Astrocyte of the spinal cord (primary cell): ENCODE results near the gene SLC17A9.
A peak's percentile ranks its signal among the peaks of the same experiment; 100 is the strongest.

ENCODE experiments used
- DNase-seq: peaks from one replicate; pipeline ENCODE4 v3.0.0; 2011; ENCODE audit warnings: low read depth, low spot score
- H3K4me3 ChIP-seq: 2 replicates; pipeline ENCODE4 v1.5.1; 2011; ENCODE audit warnings: low read depth, mild to moderate bottlenecking, low read length, moderate library complexity
- in situ Hi-C: cut with HindIII; loops from 2 replicates; pipeline ENCODE4 v1.10.0; 2017; ENCODE audit warnings: low sequenced_read_pairs
- TF ChIP-seq, protein P1 (sequence below): IDR thresholded peaks from 2 replicates; pipeline ENCODE4 v1.5.1; 2012; ENCODE audit warnings: low read depth, mild to moderate bottlenecking, low read length, inconsistent platforms

Gene SLC17A9

DNA sequence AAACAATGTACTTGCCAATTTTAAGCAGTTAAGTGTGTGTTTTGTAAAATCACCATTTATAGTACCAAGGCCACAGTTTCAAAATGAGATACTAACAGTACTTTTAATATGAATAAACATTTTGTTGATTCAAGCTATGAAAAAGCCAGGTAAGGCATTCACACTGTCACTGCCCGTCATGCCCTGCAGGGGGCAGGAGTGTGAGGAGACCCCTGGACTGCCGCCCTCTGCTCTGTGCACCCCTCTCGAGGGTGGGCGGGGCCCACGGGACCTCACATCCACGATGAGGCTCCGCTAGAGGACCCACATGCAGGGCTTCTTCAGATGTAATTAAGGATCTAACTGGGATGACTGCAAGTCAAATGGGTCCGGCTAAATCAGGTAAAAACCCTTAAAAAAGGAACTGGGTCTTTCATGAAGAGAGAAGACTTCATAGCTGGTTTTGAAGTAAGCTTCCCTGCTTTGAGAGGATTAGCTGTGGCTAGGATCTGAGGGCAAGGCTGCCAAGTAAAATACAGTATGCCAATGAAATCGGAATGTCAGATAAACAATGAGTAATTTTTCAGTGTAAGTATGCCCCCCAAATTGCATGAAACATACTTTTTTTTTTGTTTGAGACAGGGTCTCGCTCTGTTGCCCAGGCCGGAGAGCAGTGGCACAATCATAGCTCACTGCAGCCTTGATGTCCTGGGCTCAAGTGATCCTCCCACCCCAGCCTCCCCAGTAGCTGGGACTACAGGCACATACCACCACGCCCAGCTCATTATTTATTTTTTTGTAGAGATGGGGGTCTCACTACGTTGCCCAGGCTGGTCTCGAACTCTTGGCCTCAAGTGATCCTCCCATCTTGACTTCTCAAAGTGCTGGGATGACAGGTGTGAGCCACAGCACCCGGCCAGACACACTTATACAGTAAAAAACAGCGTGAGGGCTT, 44.9 kb upstream of the SLC17A9 start:
- TF ChIP-seq, protein P1, sequence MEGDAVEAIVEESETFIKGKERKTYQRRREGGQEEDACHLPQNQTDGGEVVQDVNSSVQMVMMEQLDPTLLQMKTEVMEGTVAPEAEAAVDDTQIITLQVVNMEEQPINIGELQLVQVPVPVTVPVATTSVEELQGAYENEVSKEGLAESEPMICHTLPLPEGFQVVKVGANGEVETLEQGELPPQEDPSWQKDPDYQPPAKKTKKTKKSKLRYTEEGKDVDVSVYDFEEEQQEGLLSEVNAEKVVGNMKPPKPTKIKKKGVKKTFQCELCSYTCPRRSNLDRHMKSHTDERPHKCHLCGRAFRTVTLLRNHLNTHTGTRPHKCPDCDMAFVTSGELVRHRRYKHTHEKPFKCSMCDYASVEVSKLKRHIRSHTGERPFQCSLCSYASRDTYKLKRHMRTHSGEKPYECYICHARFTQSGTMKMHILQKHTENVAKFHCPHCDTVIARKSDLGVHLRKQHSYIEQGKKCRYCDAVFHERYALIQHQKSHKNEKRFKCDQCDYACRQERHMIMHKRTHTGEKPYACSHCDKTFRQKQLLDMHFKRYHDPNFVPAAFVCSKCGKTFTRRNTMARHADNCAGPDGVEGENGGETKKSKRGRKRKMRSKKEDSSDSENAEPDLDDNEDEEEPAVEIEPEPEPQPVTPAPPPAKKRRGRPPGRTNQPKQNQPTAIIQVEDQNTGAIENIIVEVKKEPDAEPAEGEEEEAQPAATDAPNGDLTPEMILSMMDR, result peak; percentile 54
- H3K4me3 ChIP-seq, result no peak overlapping the region
- DNase-seq, result no peak
- in situ Hi-C loops, result no loop called here

DNA sequence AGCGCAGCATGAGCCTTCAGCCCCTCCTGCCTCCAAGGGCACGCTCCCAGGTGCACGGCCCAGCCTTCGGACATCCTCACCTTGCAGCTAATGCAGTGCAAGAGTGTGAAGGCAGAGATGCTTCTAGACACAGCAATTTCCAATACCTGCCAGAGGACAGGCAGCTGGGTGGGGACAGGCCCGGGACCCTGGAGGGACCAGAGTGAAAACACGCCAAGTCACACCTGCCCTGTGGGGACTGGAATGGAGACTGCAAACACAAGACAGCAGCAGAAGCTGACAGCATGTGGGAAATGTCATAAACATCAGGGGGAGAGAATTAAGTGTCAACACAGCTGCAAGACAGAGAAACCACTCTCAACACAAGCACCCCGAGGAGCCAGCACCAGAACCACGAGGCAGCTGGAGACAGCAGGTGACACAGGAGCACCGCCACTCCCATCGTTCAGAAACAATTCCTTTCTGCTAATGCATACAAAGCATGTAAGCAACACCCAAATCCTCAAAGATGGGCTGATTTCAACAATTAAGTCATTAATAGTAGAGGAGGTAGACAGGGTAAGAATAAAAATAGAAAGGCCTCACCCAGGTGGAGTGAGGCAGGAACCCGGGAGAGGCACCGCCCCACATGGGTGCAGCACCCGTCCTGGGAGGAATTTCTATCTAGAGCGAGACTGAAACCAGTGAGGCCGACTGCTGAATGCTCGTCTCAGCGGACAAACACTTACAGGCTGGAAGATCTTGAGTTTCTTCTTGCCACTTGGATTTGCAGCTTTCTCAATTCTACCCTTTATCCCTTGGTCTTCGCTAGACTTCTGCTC, 43.3 kb upstream of the SLC17A9 start:
- in situ Hi-C loops, result no loop called here
- no peak overlapping the region for H3K4me3 ChIP-seq
- DNase-seq, result no peak
- TF ChIP-seq, protein P1, result no peak

DNA sequence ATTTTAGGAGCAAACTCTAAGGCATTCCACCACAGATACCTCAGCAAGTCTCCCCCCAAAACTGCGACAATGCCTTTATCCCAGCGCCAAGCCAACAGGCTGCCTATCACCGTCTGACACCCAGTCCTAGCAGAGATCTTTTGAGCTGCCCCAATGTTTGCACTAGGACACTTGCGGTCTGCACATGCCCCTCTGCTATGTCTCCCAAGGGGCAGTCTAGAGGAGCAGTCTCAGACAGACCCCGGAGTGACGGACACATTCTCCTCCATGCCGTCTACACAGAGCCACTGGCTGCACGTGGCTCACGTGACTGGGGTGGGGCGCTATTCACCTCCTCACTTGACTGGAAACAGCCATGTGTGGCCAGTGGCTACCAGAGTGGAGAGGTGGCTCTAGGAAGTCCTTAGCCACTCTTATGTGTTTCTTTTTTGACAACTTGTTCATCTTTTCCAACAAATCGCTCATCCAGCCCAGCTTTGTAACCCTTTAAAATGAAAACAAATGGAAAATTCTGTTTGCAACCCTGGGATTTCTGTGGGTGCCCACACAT, 42.2 kb upstream of the SLC17A9 start:
- no peak overlapping the region for H3K4me3 ChIP-seq
- DNase-seq, result no peak
- TF ChIP-seq, protein P1, result no peak
- in situ Hi-C loops, result no loop called here

DNA sequence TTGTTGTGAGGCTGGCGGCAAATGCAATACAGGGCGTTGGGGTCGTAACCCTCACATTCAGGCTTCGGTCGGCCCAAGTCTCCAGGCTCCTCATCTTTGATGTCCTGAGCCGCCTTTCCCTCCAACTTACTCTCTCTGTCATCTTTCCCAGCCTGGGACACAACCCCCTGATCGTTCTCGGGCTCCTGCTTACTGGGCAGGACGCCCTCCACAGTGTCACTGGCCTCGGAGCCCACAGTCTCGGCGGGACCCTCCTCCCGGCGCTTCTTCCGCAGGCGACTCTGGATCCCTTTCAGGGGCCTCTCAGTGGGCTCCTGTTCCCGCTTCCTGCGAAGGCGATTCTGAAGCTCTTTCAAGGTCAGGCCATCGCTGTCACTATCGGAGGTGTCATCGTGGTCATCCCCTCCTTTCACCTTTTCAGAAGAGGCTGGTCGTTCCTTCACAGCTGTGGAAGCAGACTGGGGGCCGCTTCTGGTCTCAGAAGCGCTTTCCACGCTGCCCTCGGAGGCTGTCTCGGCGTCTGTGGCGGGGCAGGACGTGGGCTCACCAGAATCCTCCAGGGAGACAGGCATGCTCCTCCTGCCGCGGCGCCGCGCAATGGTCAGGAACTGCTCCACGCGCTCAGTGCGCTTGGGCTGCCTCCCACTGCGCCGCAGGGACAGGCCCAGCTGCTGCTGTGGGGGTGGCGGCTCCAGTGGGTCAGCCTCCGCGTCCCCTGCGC, 41.6 kb upstream of the SLC17A9 start:
- in situ Hi-C loops, result no loop called here
- no peak for DNase-seq
- TF ChIP-seq, protein P1, result no peak
- H3K4me3 ChIP-seq, result no peak overlapping the region

DNA sequence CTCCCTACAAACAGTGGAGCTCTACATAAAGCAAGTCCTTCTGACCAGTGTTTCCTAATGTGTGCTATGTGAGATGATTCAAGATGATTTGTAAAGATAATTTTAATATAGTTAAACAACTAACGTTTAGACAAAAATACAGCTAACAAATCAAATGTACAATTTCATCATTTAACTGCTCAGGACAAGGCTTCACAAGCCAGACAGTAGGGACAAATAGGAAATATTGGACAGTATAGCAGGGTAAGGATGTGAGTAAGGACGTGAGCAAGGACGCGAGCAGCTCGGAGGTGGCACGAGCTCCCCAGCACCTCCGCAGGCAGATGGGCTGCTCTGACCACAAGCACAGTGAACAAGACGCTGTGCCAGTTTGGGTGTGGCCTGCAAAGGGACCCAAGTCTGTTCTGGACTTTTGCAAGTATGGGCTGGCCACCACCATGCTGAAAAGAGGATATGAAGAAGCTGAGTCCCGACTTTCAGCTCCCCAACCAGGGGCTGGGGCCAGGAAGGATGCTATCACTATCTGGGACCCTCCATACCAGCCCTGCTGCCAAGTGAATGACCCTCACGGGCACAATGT, 40.7 kb upstream of the SLC17A9 start:
- TF ChIP-seq, protein P1, result no peak
- in situ Hi-C loops, result no loop called here
- no peak overlapping the region for H3K4me3 ChIP-seq
- DNase-seq, result no peak
